SK-N-MC (cell line): ENCODE results near the gene TSFM.

Source experiments
- DNase-seq: peaks from one replicate; pipeline ENCODE4 v3.0.0-alpha.2; 2011; ENCODE audit warnings: low read depth, low spot score
- H3K27ac ChIP-seq: fragments of 200-600 bp; sonication (generic); 2 replicates; pipeline ENCODE4 v1.5.1; 2016; ENCODE audit warnings: mixed run types
- H3K36me3 ChIP-seq: fragments of 200-600 bp; sonication (generic); 2 replicates; pipeline ENCODE4 v1.6.1; 2017; ENCODE audit warnings: antibody characterized with exemption, low read length, mixed read lengths; ENCODE audit not compliant: insufficient read depth
- H3K4me3 ChIP-seq: fragments of 200-600 bp; sonication (generic); 2 replicates; pipeline ENCODE4 v1.5.1; 2016
- H3K9ac ChIP-seq: fragments of 200-600 bp; sonication (generic); 2 replicates; pipeline ENCODE4 v1.8.0; 2017; ENCODE audit warnings: mixed run types, mixed read lengths; ENCODE audit not compliant: insufficient read length
- H3K9me3 ChIP-seq: fragments of 200-600 bp; sonication (generic); 2 replicates; pipeline ENCODE4 v1.6.1; 2017; ENCODE audit warnings: low read depth, mild to moderate bottlenecking, antibody characterized with exemption, low read length, moderate library complexity, mixed read lengths
- EZH2 ChIP-seq: fragments of 200-600 bp; sonication (generic); IDR thresholded peaks from one replicate; pipeline ENCODE4 v1.6.1; 2017; ENCODE audit warnings: antibody characterized with exemption
- FOXP2 ChIP-seq: optimal IDR thresholded peaks from 2 replicates; pipeline ENCODE3; 2011; ENCODE audit warnings: mild to moderate bottlenecking, moderate library complexity; ENCODE audit not compliant: insufficient read depth; ENCODE audit errors: extremely low read length, control extremely low read depth
- POLR2AphosphoS5 ChIP-seq: IDR thresholded peaks from 2 replicates; pipeline ENCODE4 v1.6.1; 2012; ENCODE audit warnings: mild to moderate bottlenecking, low read depth, low read length, borderline replicate concordance

Gene TSFM

GRCh38 chr12:57744194-57744776 lies 38.3 kb upstream of the TSFM start:
- peak overlapping the region; percentile 96 for H3K27ac ChIP-seq
- peak overlapping the region; percentile 87 for H3K9ac ChIP-seq
- DNase-seq = peak; percentile 40
- TF ChIP-seq POLR2AphosphoS5 = no peak
- TF ChIP-seq EZH2 = no peak
- TF ChIP-seq FOXP2 = no peak
- no peaks in the 10 kb centered on the region for H3K9me3 ChIP-seq
- peak overlapping the region; percentile 83 for H3K4me3 ChIP-seq
- H3K36me3 ChIP-seq = peaks cover 35% of the 10 kb centered on the region

GRCh38 chr12:57744777-57745484 lies 37.7 kb upstream of the TSFM start, which contains the start of gene TSPAN31:
Gene TSPAN31, plus strand, starts transcription at chr12:57745039. Its CDS starts 116 bp downstream, at chr12:57745155.
- Histone ChIP-seq H3K9ac (peak within 1 kb of the TSS; percentile 87), H3K9me3 (no peaks in the 10 kb centered on the region), H3K27ac (peak within 1 kb of the TSS; percentile 96), H3K4me3 (peak within 1 kb of the TSS; percentile 83), H3K36me3 (peaks cover 41% of the 10 kb centered on the region)
- peak; percentile 71; the same call in 1 of the 2 replicates for TF ChIP-seq POLR2AphosphoS5
- no peak for TF ChIP-seq EZH2
- DNase-seq = peak; percentile 98

GRCh38 chr12:57745485-57745881 lies 37.1 kb upstream of the TSFM start:
- Histone ChIP-seq H3K27ac (peak overlapping the region; percentile 96; the same call in 1 of the 2 replicates), H3K9ac (peak overlapping the region; percentile 87), H3K36me3 (peaks cover 45% of the 10 kb centered on the region), H3K4me3 (peak overlapping the region; percentile 83), H3K9me3 (no peaks in the 10 kb centered on the region)
- DNase-seq = no peak
- TF ChIP-seq EZH2 (no peak), POLR2AphosphoS5 (peak; percentile 62)

- Histone ChIP-seq H3K9me3 (no peaks in the 10 kb centered on the region), H3K27ac (0 out of 2 replicates have a peak overlapping the region, but pooled peaks have one; percentile 96), H3K9ac (peak overlapping the region; percentile 87), H3K4me3 (peak overlapping the region; percentile 83), H3K36me3 (peaks cover 50% of the 10 kb centered on the region)
- DNase-seq = no peak
- TF ChIP-seq EZH2 = no peak
- TF ChIP-seq POLR2AphosphoS5 = peak; percentile 12
Measured at GRCh38 chr12:57746025-57746424, 36.6 kb upstream of the TSFM start.

- Histone ChIP-seq H3K4me3 (no peak overlapping the region), H3K36me3 (peaks cover 56% of the 10 kb centered on the region), H3K27ac (no peak overlapping the region), H3K9me3 (no peaks in the 10 kb centered on the region), H3K9ac (no peak overlapping the region)
- no peak for DNase-seq
- no peak for TF ChIP-seq POLR2AphosphoS5
Measured at GRCh38 chr12:57749061-57749460, 33.5 kb upstream of the TSFM start.

GRCh38 chr12:57750561-57751431 lies 31.8 kb upstream of the TSFM start:
- H3K4me3 ChIP-seq = peak overlapping the region; percentile 91
- no peak for TF ChIP-seq EZH2
- TF ChIP-seq POLR2AphosphoS5 = no peak; the same call in 1 of the 2 replicates
- no peak for TF ChIP-seq FOXP2
- peak overlapping the region; percentile 74 for H3K27ac ChIP-seq
- H3K36me3 ChIP-seq = peaks cover 56% of the 10 kb centered on the region
- DNase-seq = no peak
- peak overlapping the region; percentile 97 for H3K9ac ChIP-seq
- no peaks in the 10 kb centered on the region for H3K9me3 ChIP-seq

- Histone ChIP-seq H3K4me3 (peak overlapping the region; percentile 91), H3K9me3 (no peaks in the 10 kb centered on the region), H3K9ac (peak overlapping the region; percentile 97), H3K27ac (peak overlapping the region; percentile 74), H3K36me3 (peaks cover 50% of the 10 kb centered on the region)
- TF ChIP-seq FOXP2 (no peak), POLR2AphosphoS5 (no peak)
- DNase-seq = no peak
Measured at GRCh38 chr12:57751432-57751787, 31.2 kb upstream of the TSFM start.
